ENCODE data around the gene MAD1L1. TPM values are rescaled to one million over a fixed set of nuclear protein-coding genes. Genes with fewer than 3 reads are reported as not detected.

Gene MAD1L1
- total RNA-seq, 4 donors from 2014 or later, result 21.0 to 49.7 (median 29.8) TPM

DNA sequence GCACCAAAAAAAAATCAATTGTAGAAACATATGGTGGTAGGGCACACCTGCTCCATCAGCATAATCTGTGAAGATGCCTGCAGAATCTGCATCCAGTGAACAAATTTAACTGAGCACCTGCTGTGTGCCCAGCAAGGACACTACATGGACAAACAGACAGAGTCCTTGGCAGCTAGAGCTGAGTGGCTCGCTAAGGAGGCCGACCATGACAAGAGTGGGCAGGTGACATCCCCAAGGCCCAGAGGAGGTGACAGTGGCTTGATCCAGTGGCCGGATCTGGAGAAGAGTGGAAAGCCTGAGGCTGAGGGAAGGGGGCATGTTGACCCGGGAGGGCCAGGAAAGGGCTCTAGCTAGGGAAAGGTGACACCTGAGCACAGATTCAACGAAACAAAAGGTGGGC is 68.1 kb downstream of the MAD1L1 start:
- TF ChIP-seq, protein P1, sequence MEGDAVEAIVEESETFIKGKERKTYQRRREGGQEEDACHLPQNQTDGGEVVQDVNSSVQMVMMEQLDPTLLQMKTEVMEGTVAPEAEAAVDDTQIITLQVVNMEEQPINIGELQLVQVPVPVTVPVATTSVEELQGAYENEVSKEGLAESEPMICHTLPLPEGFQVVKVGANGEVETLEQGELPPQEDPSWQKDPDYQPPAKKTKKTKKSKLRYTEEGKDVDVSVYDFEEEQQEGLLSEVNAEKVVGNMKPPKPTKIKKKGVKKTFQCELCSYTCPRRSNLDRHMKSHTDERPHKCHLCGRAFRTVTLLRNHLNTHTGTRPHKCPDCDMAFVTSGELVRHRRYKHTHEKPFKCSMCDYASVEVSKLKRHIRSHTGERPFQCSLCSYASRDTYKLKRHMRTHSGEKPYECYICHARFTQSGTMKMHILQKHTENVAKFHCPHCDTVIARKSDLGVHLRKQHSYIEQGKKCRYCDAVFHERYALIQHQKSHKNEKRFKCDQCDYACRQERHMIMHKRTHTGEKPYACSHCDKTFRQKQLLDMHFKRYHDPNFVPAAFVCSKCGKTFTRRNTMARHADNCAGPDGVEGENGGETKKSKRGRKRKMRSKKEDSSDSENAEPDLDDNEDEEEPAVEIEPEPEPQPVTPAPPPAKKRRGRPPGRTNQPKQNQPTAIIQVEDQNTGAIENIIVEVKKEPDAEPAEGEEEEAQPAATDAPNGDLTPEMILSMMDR (IDR thresholded peaks at IDR 0.05; ENCODE audit: low read depth), result no peak

DNA sequence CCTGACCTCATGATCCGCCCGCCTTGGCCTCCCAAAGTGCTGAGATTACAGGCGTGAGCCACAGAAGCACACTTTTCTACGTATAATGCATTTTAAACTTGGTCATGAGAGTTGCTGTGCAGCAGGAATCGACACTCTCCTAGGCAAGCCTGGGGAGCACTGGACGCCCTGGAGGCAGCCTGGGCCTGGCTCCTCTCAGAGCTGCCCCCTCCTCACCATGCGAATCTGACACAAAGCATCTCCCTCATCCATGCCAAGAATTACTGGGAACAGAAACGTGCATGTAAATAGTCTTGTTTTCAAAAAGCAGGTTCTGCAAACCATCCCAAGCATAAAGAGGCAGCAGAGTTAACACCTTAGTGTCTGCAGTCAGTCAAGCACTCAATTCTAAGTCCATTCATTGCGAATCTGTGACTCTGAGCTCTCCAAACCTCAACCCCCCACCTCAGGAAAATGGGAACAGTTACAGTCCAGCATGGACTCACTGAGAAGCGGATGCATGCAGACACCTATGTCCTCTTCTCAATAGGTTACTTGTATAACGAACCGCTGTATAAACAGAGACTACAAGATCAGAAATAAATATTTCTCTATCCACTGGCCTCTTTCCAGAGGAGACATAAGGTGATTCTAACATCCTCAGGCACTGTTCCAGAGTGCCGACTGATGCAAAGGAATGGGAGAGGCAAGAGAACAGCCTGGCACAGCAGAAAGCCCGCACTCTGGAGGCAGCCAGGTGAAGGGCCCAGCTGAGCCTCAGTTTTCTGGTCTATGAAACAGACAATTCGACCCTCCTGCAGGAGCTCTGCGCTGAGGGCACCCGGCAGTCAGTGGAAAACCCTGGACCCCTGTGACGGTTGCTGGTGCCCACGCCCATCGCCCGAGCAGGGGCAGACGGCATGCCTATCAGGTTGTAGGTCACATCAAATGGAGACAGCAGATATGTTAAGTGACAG is 68.9 kb downstream of the MAD1L1 start:
- TF ChIP-seq, protein P1 (IDR thresholded peaks at IDR 0.05; ENCODE audit: low read depth), result no peak

DNA sequence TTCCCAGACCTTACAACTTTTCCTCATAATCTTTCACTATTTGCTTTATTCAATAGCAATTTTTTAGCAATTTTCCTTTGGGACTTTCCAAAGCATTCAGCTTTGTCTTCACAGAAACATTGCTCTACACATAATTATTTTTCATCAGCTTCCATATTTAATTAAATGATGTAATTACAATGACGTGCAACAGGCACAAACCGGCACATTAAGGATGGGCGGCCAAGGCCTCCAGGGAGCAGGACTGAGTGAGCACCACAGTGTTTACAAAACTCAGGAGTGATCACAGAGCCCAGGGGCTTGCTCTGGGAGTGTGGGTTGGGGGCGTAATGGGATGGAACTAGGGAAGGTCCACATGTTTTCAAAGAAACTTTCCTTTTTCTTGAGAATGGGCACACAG is 69.8 kb downstream of the MAD1L1 start:
- TF ChIP-seq, protein P1 (IDR thresholded peaks at IDR 0.05; ENCODE audit: low read depth), result no peak

DNA sequence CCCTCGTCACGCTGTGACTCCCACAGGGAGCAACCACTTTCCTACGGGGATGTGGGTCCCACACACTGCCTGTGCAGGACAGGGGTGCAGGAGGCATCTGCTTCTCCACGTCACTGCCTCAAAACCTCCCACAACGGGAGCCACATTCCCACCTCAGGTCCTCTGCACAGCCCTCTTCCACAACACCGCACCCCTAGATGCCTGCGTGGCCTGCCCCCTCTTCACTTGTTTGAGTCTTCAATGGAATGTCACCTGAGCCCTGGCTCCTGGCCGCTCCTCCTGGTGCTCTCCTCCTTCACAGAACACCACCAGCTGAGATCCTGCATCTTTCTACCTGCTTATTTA is 73.6 kb downstream of the MAD1L1 start:
- TF ChIP-seq, protein P1 (IDR thresholded peaks at IDR 0.05; ENCODE audit: low read depth), result no peak

DNA sequence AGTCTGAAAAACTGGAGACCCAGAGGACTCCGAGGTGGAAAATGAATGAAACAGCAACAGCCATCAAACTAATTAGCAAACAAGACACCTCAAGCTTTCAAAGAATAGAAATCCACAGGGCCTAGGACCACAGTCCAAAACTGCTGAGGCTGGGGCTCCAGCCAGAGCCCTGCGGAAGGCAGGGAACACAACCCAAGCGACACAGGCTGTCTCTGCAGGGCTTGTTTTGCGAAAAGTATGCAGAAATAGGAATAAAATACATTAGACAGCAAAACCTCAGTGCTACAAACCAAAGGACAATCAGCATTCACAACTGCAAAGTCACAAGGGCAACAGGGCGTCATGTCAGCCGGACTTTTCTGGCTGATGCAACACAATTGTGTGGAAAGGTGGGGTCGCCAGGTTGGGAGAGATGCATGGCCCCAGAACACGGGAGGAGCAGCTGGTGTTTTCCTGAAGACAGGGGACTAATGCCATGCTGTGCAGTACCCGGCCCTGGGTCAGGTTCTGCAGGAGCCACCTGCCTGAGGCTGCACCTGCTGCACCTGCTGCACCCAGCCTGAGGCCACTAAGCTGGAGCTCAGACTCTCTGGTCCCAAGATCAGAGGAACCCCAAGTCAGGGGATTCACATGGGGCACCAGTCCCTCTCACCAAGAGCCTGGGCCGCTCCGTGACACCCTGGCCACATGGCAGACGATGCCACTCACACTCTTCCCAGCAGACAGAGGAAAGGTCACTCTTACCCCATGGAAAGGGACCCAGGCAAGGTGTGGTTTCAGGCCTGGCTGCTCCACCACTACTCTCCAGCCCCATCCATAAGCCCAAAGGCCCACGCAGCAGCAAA is 74.2 kb downstream of the MAD1L1 start:
- TF ChIP-seq, protein P1 (IDR thresholded peaks at IDR 0.05; ENCODE audit: low read depth), result no peak

DNA sequence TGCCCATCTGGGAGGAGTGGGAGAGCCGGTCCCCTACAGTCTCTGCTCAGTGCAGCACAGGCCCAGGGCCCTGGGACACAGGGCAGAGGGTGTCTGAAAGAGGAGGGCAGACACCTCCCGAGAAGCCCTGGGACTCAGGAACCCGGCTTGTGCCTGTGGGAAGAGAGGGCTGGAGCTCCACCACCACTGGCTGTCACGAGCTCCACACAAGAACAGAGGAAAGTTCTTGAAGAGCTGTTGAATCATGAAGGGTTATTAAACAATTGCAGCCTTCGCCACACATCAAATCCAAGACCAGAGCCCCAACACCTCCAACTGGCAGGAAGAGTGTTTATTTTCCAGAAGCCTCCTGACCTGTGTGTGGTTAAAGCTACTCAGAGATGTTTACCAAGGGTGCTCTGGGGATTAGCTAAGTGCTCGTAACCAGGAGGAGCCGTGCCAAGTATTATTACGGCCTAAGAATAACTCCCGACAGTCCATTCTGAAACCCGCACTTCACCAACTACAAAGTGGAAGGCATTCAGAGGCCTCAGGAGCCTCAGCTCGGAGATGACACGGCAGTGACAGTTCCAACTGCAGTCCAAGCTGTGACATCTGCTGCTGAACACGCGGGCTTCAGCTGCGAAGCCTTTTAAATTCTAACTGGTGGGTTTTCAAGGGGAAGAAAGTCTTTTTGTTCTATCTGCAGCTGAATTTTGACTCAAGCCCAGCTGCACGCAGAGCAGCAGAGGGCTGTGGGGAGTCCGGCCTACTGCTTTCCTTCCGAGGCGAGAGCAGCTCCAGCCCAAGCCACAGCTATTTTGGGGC is 75.1 kb downstream of the MAD1L1 start:
- TF ChIP-seq, protein P1 (IDR thresholded peaks at IDR 0.05; ENCODE audit: low read depth), result no peak
